ENCODE results near the gene RHO. TPM values are rescaled to one million over a fixed set of nuclear protein-coding genes. Genes with fewer than 3 reads are reported as not detected.

RHO gene
- total RNA-seq, 4 donors from 2014 or later = not detected

DNA sequence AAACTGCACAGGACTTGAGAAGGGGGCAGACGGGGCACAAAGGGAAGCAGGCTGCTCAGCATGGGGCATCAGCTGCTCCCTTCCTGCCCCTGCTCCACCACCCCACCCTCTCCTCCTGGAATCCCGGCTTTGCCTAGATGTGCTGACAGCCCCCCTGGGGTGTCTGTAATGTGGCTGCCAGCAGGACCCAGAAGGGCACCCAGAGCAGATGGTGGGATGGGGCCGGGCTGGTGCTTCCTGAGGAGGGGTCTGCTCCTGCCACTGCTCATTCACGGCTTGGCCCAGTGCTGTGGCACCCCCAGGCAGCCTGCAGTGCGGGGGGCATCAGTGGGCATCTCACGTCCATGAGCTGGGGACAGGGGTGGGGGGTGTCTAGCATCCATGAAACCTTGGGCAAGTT is 24.7 kb downstream of the RHO start:
- no peak overlapping the region for H3K27ac ChIP-seq
- TF ChIP-seq, protein P1, sequence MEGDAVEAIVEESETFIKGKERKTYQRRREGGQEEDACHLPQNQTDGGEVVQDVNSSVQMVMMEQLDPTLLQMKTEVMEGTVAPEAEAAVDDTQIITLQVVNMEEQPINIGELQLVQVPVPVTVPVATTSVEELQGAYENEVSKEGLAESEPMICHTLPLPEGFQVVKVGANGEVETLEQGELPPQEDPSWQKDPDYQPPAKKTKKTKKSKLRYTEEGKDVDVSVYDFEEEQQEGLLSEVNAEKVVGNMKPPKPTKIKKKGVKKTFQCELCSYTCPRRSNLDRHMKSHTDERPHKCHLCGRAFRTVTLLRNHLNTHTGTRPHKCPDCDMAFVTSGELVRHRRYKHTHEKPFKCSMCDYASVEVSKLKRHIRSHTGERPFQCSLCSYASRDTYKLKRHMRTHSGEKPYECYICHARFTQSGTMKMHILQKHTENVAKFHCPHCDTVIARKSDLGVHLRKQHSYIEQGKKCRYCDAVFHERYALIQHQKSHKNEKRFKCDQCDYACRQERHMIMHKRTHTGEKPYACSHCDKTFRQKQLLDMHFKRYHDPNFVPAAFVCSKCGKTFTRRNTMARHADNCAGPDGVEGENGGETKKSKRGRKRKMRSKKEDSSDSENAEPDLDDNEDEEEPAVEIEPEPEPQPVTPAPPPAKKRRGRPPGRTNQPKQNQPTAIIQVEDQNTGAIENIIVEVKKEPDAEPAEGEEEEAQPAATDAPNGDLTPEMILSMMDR (IDR thresholded peaks at IDR 0.05 in 4 of 5, conservative IDR thresholded peaks at IDR 0.05 in 1 of 5) = no peak
- no peak for TF ChIP-seq POLR2A (IDR thresholded peaks at IDR 0.05)
- DNase-seq = no peak
- H3K27me3 ChIP-seq = no peaks in the 10 kb centered on the region
- H3K36me3 ChIP-seq = no peaks in the 10 kb centered on the region
- ATAC-seq = no peak
- no peaks in the 10 kb centered on the region for H3K9me3 ChIP-seq
- intact Hi-C loops (cut with DNase I; ENCODE audit: low total_unique reads) (no loop called here), in situ Hi-C loops (cut with MboI; ENCODE audit: low sequenced_read_pairs in 4 of 4) (no loop called here)
- no peak overlapping the region for H3K4me3 ChIP-seq
- H3K4me1 ChIP-seq = peaks cover 27 to 40% of the 10 kb centered on the region in 2 donors

DNA sequence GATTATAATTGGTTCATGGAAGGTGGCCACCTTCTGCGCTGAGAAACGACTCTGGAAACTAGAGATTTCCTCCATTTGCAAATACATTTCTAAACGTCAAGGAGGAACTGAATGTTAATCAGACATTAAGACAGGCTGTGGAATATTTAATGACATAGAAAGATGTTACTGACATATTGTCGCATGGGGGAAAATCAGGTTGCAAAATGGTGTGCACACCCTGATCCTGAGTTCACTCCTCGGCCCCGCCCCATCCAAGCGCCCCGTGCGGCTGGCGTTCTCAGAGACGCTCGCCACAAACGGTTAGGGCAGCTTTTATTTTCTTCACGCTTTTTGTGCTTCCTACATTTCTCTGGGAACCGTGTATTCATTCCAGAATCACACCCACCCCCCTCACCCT is 25.3 kb downstream of the RHO start:
- Histone ChIP-seq H3K4me1 (peaks cover 32 to 46% of the 10 kb centered on the region in 2 donors), H3K9me3 (no peaks in the 10 kb centered on the region), H3K27me3 (no peaks in the 10 kb centered on the region), H3K4me3 (no peak overlapping the region), H3K36me3 (no peaks in the 10 kb centered on the region), H3K27ac (peak overlapping the region in 2 of 4 donors; percentile 1 to 4)
- intact Hi-C loops (cut with DNase I; ENCODE audit: low total_unique reads) (no loop called here), in situ Hi-C loops (cut with MboI; ENCODE audit: low sequenced_read_pairs in 4 of 4) (no loop called here)
- ATAC-seq (no peak), DNase-seq (no peak)
- no peak for TF ChIP-seq POLR2A (IDR thresholded peaks at IDR 0.05)
- TF ChIP-seq, protein P1 (IDR thresholded peaks at IDR 0.05 in 4 of 5, conservative IDR thresholded peaks at IDR 0.05 in 1 of 5) = no peak

DNA sequence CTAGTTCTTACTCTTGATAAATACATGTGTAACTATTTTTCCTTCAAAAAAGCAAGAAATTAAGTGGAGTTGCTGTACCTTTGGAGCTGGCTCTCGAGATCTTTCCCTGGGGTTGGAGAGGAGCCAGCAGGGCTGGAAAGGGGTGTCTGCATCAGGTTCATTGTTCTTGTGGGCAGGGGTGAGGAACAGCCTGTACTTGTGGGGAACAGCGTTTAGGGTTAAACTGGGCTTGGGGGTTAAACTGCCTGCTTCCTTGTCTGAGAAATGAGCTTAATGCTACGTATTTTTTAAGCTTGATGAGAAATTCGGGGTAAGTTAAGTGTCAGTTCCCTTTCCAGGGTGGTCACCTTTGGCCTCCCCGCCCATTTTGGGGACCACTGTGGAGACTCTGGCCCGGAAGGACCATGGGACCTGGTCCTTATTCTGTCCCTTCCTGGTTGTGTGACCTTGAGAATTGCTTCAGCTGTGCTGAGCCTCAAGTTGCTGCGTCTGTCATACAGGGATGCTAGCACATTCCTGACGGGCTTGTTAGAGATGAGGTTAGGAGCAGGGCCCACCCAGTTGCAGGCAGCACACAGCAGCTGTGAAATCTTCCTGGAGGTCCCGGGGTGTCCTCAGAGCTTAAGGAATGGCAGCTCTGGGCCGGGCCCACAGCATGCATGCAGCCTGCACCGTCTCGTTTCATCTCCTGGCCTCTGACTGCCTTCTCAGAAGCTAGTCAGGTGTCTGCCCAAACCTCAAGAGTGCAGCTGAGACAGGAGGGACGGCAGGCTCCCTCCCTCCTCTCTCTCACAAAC is 26.1 kb downstream of the RHO start:
- no peak for ATAC-seq
- Histone ChIP-seq H3K4me1 (peaks cover 36 to 54% of the 10 kb centered on the region in 2 donors), H3K36me3 (no peaks in the 10 kb centered on the region), H3K4me3 (no peak overlapping the region), H3K27me3 (no peaks in the 10 kb centered on the region), H3K27ac (peak overlapping the region in 3 of 4 donors; percentile 1 to 34 (median 2)), H3K9me3 (no peaks in the 10 kb centered on the region)
- TF ChIP-seq, protein P1 (IDR thresholded peaks at IDR 0.05 in 4 of 5, conservative IDR thresholded peaks at IDR 0.05 in 1 of 5) = no peak
- no peak for TF ChIP-seq POLR2A (IDR thresholded peaks at IDR 0.05)
- no peak for DNase-seq
- in situ Hi-C loops (cut with MboI; ENCODE audit: low sequenced_read_pairs in 4 of 4) = no loop called here
- intact Hi-C loops (cut with DNase I; ENCODE audit: low total_unique reads) = loop anchor here (5.0 kb wide), 1 partner anchor 38 kb away; no protein-coding TSS in a partner anchor

DNA sequence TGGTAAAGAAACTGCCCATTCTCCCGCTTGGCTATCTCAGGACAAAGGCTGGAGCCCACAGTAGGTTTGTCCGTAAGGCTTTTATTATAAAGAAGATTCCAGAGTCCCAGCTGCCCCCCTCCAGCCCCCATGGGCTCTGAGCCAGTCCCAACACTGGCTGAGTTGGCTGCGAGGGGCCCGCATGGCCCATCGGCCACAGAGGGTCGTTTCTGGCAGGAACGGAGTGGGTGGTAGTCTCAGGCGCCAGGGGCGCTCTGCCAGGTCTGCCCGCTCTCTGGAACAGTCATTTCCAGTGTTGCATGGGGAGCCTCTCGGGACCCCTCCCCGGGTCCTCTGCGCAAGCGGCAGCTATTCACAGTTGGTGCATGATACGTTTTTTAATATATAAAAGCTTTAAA is 26.7 kb downstream of the RHO start:
- no peak for TF ChIP-seq POLR2A (IDR thresholded peaks at IDR 0.05)
- TF ChIP-seq, protein P1 (IDR thresholded peaks at IDR 0.05 in 4 of 5, conservative IDR thresholded peaks at IDR 0.05 in 1 of 5) = no peak
- H3K36me3 ChIP-seq = no peaks in the 10 kb centered on the region
- no peak for DNase-seq

More for the DNA sequence above, 26.7 kb downstream of the RHO start:
- Histone ChIP-seq H3K27ac (peak overlapping the region in 1 of 4 donors; percentile 2), H3K4me1 (peaks cover 36 to 55% of the 10 kb centered on the region in 2 donors), H3K27me3 (no peaks in the 10 kb centered on the region), H3K9me3 (no peaks in the 10 kb centered on the region), H3K4me3 (no peak overlapping the region)
- no peak for ATAC-seq
- in situ Hi-C loops (cut with MboI; ENCODE audit: low sequenced_read_pairs in 4 of 4) = no loop called here
- intact Hi-C loops (cut with DNase I; ENCODE audit: low total_unique reads) = loop anchor here (5.0 kb wide), 1 partner anchor 37 kb away; no protein-coding TSS in a partner anchor
